Measurements from ENCODE around the gene OR10P1. TPM values are rescaled to one million over a fixed set of nuclear protein-coding genes. Genes with fewer than 3 reads are reported as not detected.

Gene OR10P1
- total RNA-seq, 1 donor from 2014 or later, result not detected

DNA sequence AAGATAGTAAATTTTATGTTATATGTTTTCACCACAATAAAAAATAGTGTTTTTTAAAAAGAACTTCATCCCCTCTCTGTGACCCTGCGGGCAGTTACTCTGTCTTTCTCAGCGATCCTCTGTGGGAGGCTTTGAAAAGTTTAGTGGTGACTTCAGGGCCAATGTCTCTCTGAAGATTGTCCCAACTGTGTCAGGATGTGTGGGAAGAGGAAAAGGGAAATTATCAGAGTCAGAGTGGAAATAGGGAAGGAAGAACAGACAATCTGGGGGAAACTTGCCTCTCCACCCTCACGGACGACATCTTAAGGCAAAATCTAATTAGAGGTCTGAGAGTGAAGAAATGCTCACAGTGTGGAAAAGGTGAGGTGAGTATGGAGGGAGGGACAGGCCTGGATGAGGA, 3.5 kb upstream of the OR10P1 start:
- DNase-seq (ENCODE audit: low read depth) (no peak), FAIRE-seq (no peak)
- Mint-ChIP-seq H3K36me3 (ENCODE audit: low read depth, unreplicated experiment) (no peaks in the 10 kb centered on the region), H3K4me1 (ENCODE audit: low read depth, unreplicated experiment) (peaks cover 5% of the 10 kb centered on the region), H3K27ac (ENCODE audit: unreplicated experiment) (no peak overlapping the region), H3K4me3 (ENCODE audit: unreplicated experiment) (no peak overlapping the region), H3K27me3 (ENCODE audit: low read depth, unreplicated experiment) (peaks cover 37% of the 10 kb centered on the region), H3K9me3 (ENCODE audit: unreplicated experiment) (no peaks in the 10 kb centered on the region)
- Histone ChIP-seq H3K4me2 (ENCODE audit: low read length) (no peak overlapping the region), H4K20me1 (ENCODE audit: insufficient read depth, low read length) (no peaks in the 10 kb centered on the region), H3K4me3 (ENCODE audit: insufficient read depth, low read depth, low read length) (no peak overlapping the region), H3K4me1 (ENCODE audit: insufficient read depth, low read length) (no peaks in the 10 kb centered on the region), H3K36me3 (ENCODE audit: insufficient read depth, low read length) (no peaks in the 10 kb centered on the region), H3K79me2 (ENCODE audit: insufficient read depth, low read length) (no peaks in the 10 kb centered on the region), H2AFZ (ENCODE audit: low read depth, low read length) (no peak overlapping the region), H3K27ac (ENCODE audit: low read depth, low read length) (no peak overlapping the region), H3K27me3 (ENCODE audit: insufficient read depth, low read length) (peaks cover 15% of the 10 kb centered on the region), H3K9ac (ENCODE audit: low read length) (no peak overlapping the region), H3K9me3 (ENCODE audit: insufficient read depth, low read depth, low read length) (no peaks in the 10 kb centered on the region)
- no peak for TF ChIP-seq EZH2 (IDR thresholded peaks at IDR 0.05; ENCODE audit: insufficient read depth, low read length)
- TF ChIP-seq, protein P1, sequence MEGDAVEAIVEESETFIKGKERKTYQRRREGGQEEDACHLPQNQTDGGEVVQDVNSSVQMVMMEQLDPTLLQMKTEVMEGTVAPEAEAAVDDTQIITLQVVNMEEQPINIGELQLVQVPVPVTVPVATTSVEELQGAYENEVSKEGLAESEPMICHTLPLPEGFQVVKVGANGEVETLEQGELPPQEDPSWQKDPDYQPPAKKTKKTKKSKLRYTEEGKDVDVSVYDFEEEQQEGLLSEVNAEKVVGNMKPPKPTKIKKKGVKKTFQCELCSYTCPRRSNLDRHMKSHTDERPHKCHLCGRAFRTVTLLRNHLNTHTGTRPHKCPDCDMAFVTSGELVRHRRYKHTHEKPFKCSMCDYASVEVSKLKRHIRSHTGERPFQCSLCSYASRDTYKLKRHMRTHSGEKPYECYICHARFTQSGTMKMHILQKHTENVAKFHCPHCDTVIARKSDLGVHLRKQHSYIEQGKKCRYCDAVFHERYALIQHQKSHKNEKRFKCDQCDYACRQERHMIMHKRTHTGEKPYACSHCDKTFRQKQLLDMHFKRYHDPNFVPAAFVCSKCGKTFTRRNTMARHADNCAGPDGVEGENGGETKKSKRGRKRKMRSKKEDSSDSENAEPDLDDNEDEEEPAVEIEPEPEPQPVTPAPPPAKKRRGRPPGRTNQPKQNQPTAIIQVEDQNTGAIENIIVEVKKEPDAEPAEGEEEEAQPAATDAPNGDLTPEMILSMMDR (IDR thresholded peaks at IDR 0.05; ENCODE audit: insufficient read depth, low read depth, low read length), result no peak

GRCh38 chr12:55636116-55636655, 506 bp upstream of the OR10P1 start:
- H3K9ac ChIP-seq (ENCODE audit: low read length), result no peak overlapping the region
- no peaks in the 10 kb centered on the region for H4K20me1 ChIP-seq (ENCODE audit: insufficient read depth, low read length)
- H3K4me1 ChIP-seq (ENCODE audit: insufficient read depth, low read length), result no peaks in the 10 kb centered on the region
- H3K4me3 ChIP-seq (ENCODE audit: insufficient read depth, low read depth, low read length), result no peak overlapping the region
- no peak overlapping the region for H3K4me3 Mint-ChIP-seq (ENCODE audit: unreplicated experiment)
- H3K4me1 Mint-ChIP-seq (ENCODE audit: low read depth, unreplicated experiment), result no peaks in the 10 kb centered on the region
- H3K9me3 Mint-ChIP-seq (ENCODE audit: unreplicated experiment), result no peaks in the 10 kb centered on the region
- no peak overlapping the region for H3K27ac Mint-ChIP-seq (ENCODE audit: unreplicated experiment)
- peaks cover 14% of the 10 kb centered on the region for H3K27me3 ChIP-seq (ENCODE audit: insufficient read depth, low read length)
- no peak for DNase-seq (ENCODE audit: low read depth)
- H3K27me3 Mint-ChIP-seq (ENCODE audit: low read depth, unreplicated experiment), result peaks cover 39% of the 10 kb centered on the region
- no peak overlapping the region for H3K4me2 ChIP-seq (ENCODE audit: low read length)
- no peaks in the 10 kb centered on the region for H3K36me3 ChIP-seq (ENCODE audit: insufficient read depth, low read length)
- H3K27ac ChIP-seq (ENCODE audit: low read depth, low read length), result no peak overlapping the region
- TF ChIP-seq EZH2 (IDR thresholded peaks at IDR 0.05; ENCODE audit: insufficient read depth, low read length), result no peak
- TF ChIP-seq, protein P1 (IDR thresholded peaks at IDR 0.05; ENCODE audit: insufficient read depth, low read depth, low read length), result no peak
- FAIRE-seq, result no peak
- no peak overlapping the region for H2AFZ ChIP-seq (ENCODE audit: low read depth, low read length)
- no peaks in the 10 kb centered on the region for H3K9me3 ChIP-seq (ENCODE audit: insufficient read depth, low read depth, low read length)
- H3K36me3 Mint-ChIP-seq (ENCODE audit: low read depth, unreplicated experiment), result no peaks in the 10 kb centered on the region
- H3K79me2 ChIP-seq (ENCODE audit: insufficient read depth, low read length), result no peaks in the 10 kb centered on the region

DNA sequence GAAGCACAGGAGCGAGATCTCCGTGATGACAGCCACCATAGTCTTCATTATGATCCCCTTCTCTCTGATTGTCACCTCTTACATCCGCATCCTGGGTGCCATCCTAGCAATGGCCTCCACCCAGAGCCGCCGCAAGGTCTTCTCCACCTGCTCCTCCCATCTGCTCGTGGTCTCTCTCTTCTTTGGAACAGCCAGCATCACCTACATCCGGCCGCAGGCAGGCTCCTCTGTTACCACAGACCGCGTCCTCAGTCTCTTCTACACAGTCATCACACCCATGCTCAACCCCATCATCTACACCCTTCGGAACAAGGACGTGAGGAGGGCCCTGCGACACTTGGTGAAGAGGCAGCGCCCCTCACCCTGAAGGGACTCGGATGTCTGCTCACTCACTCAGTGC, 775 bp downstream of the OR10P1 start:
- no peak overlapping the region for H3K4me2 ChIP-seq (ENCODE audit: low read length)
- Mint-ChIP-seq H3K4me1 (ENCODE audit: low read depth, unreplicated experiment) (no peaks in the 10 kb centered on the region), H3K36me3 (ENCODE audit: low read depth, unreplicated experiment) (no peaks in the 10 kb centered on the region), H3K9me3 (ENCODE audit: unreplicated experiment) (no peaks in the 10 kb centered on the region), H3K27me3 (ENCODE audit: low read depth, unreplicated experiment) (peaks cover 43% of the 10 kb centered on the region), H3K4me3 (ENCODE audit: unreplicated experiment) (no peak overlapping the region), H3K27ac (ENCODE audit: unreplicated experiment) (no peak overlapping the region)
- H3K4me3 ChIP-seq (ENCODE audit: insufficient read depth, low read depth, low read length), result no peak overlapping the region
- H3K27ac ChIP-seq (ENCODE audit: low read depth, low read length), result no peak overlapping the region
- no peaks in the 10 kb centered on the region for H3K79me2 ChIP-seq (ENCODE audit: insufficient read depth, low read length)
- H3K4me1 ChIP-seq (ENCODE audit: insufficient read depth, low read length), result no peaks in the 10 kb centered on the region
- FAIRE-seq (no peak), DNase-seq (ENCODE audit: low read depth) (no peak)
- H3K27me3 ChIP-seq (ENCODE audit: insufficient read depth, low read length), result peaks cover 11% of the 10 kb centered on the region
- no peak overlapping the region for H2AFZ ChIP-seq (ENCODE audit: low read depth, low read length)
- no peaks in the 10 kb centered on the region for H3K9me3 ChIP-seq (ENCODE audit: insufficient read depth, low read depth, low read length)
- TF ChIP-seq, protein P1 (IDR thresholded peaks at IDR 0.05; ENCODE audit: insufficient read depth, low read depth, low read length), result no peak
- no peak for TF ChIP-seq EZH2 (IDR thresholded peaks at IDR 0.05; ENCODE audit: insufficient read depth, low read length)
- H4K20me1 ChIP-seq (ENCODE audit: insufficient read depth, low read length), result no peaks in the 10 kb centered on the region
- no peaks in the 10 kb centered on the region for H3K36me3 ChIP-seq (ENCODE audit: insufficient read depth, low read length)
- no peak overlapping the region for H3K9ac ChIP-seq (ENCODE audit: low read length)
